Endothelial cell of umbilical vein (primary cell): ENCODE measurements around the gene CDC20B. TPM values are rescaled to one million over a fixed set of nuclear protein-coding genes. Genes with fewer than 3 reads are reported as not detected.

Source experiments
- BruUV-seq: library from RNA; stranded (reverse); fragments of 400-500 nt; replicated peaks from 2 replicates; lab custom pipeline; 2021; lab: Mats Ljungman, UMichigan
- CTCF ChIA-PET: fragments of 300-600, 350-600 bp; sonication (Branson Sonifier 250); formaldehyde crosslinking; loops from one replicate; lab custom pipeline; 2021; ENCODE audit warnings: antibody characterized with exemption, inconsistent platforms; lab: Charles Lee
- POLR2A ChIA-PET: fragments of 300-600, 350-600 bp; sonication (Branson Sonifier 250); formaldehyde crosslinking; loops from one replicate; lab custom pipeline; 2021; ENCODE audit warnings: antibody characterized with exemption, inconsistent platforms; lab: Charles Lee
- DNase-seq: peaks from one replicate; pipeline ENCODE4 v3.0.0-alpha.2; 2011; ENCODE audit warnings: low read depth, low spot score
- FAIRE-seq: peaks from 2 replicates; lab custom pipeline; 2011; peaks lifted over from hg19 to GRCh38; lab: Jason Lieb, UNC
- H2AFZ ChIP-seq: 2 replicates; pipeline ENCODE4 v1.6.0; 2012; ENCODE audit warnings: low read depth, low read length, control low read depth, inconsistent platforms
- H3K27ac ChIP-seq: 2 replicates; pipeline ENCODE4 v1.5.1; 2011; ENCODE audit warnings: low read depth, mild to moderate bottlenecking, control low read depth, low read length, moderate library complexity; ENCODE audit not compliant: insufficient read depth
- H3K27me3 ChIP-seq, 2 experiments: 2 replicates each; pipeline versions ENCODE4 v1.6.0 to v1.6.1; 2011; ENCODE audit warnings: low read length in 2 of 2, mixed read lengths in 1 of 2; ENCODE audit not compliant: control insufficient read depth in 2 of 2, insufficient read depth in 2 of 2
- H3K36me3 ChIP-seq, 2 experiments: 2 replicates in 1 of 2; 3 replicates in 1 of 2; pipeline ENCODE4 v1.5.1; 2011; ENCODE audit warnings: low read length in 2 of 2, mild to moderate bottlenecking in 1 of 2, moderate library complexity in 1 of 2; ENCODE audit not compliant: control insufficient read depth in 2 of 2, insufficient read depth in 2 of 2; ENCODE audit errors: extremely low read depth in 1 of 2
- H3K4me1 ChIP-seq: 3 replicates; pipeline ENCODE4 v1.5.1; 2011; ENCODE audit warnings: mild to moderate bottlenecking, low read length; ENCODE audit not compliant: control insufficient read depth, insufficient read depth; ENCODE audit errors: extremely low read depth
- H3K4me2 ChIP-seq: 2 replicates; pipeline ENCODE4 v1.6.1; 2011; ENCODE audit warnings: low read length, control low read depth, mixed read lengths; ENCODE audit not compliant: insufficient read depth
- H3K4me3 ChIP-seq, 3 experiments: fragments of 200-600 bp in 1 of 3; sonication (generic), shearing (Covaris generic) in 1 of 3; replicated peaks in 1 of 3; 2 replicates each; pipeline ENCODE4 v1.5.1; 2011 to 2016; ENCODE audit warnings: control low read depth in 3 of 3, low read length in 3 of 3, mild to moderate bottlenecking in 2 of 3, inconsistent platforms in 1 of 3, low read depth in 1 of 3, moderate library complexity in 1 of 3; ENCODE audit not compliant: insufficient read depth in 1 of 3
- H3K79me2 ChIP-seq: 2 replicates; pipeline ENCODE4 v1.6.0; 2012; ENCODE audit warnings: low read length, inconsistent platforms; ENCODE audit not compliant: control insufficient read depth, insufficient read depth
- H3K9ac ChIP-seq: replicated peaks from 2 replicates; pipeline ENCODE3; 2011; ENCODE audit warnings: low read length, control low read depth; ENCODE audit not compliant: insufficient read depth; ENCODE audit errors: extremely low read depth
- H3K9me1 ChIP-seq: replicated peaks from 3 replicates; pipeline ENCODE4 v1.6.0; 2011; ENCODE audit warnings: mild to moderate bottlenecking, low read length; ENCODE audit not compliant: control insufficient read depth, insufficient read depth; ENCODE audit errors: extremely low read depth
- H3K9me3 ChIP-seq: replicated peaks from 2 replicates; pipeline ENCODE4 v1.5.1; 2012; ENCODE audit warnings: low read length, inconsistent platforms; ENCODE audit not compliant: control insufficient read depth, insufficient read depth
- H4K20me1 ChIP-seq: replicated peaks from 2 replicates; pipeline ENCODE3; 2011; ENCODE audit warnings: mild to moderate bottlenecking, low read length; ENCODE audit not compliant: control insufficient read depth, insufficient read depth; ENCODE audit errors: extremely low read depth
- EZH2 ChIP-seq: IDR thresholded peaks from 2 replicates; pipeline ENCODE4 v1.6.1; 2012; ENCODE audit warnings: borderline replicate concordance, low read depth, mild to moderate bottlenecking, moderate library complexity, low read length, inconsistent platforms; ENCODE audit not compliant: severe bottlenecking
- FOS ChIP-seq: IDR thresholded peaks from 2 replicates; pipeline ENCODE4 v1.6.1; 2011; ENCODE audit warnings: mild to moderate bottlenecking, low read length, moderate library complexity, borderline replicate concordance; ENCODE audit not compliant: insufficient read depth
- GATA2 ChIP-seq: IDR thresholded peaks from 2 replicates; pipeline ENCODE4 v1.7.0; 2011; ENCODE audit warnings: low read depth, mild to moderate bottlenecking, moderate library complexity, mixed read lengths, low read length; ENCODE audit not compliant: insufficient read length, insufficient read depth
- JUN ChIP-seq: IDR thresholded peaks from 2 replicates; pipeline ENCODE4 v1.6.1; 2011; ENCODE audit warnings: borderline replicate concordance, low read depth; ENCODE audit not compliant: insufficient read length, insufficient read depth
- MYC ChIP-seq: IDR thresholded peaks from one replicate; pipeline ENCODE4 v1.6.1; 2011; ENCODE audit warnings: mild to moderate bottlenecking, low read depth, low read length
- POLR2A ChIP-seq: IDR thresholded peaks from 2 replicates; pipeline ENCODE4 v1.6.1; 2012; ENCODE audit warnings: low read depth, mild to moderate bottlenecking, control low read depth, low read length
- POLR2AphosphoS5 ChIP-seq: IDR thresholded peaks from 2 replicates; pipeline ENCODE4 v1.6.1; 2012; ENCODE audit warnings: low read depth, mild to moderate bottlenecking, control low read depth, low read length, moderate library complexity; ENCODE audit not compliant: insufficient read depth
- dilution Hi-C: fragments of 300-500 bp; cut with MboI; formaldehyde crosslinking; loops from one replicate; pipeline ENCODE4 v1.15.0; 2019; ENCODE audit warnings: low sequenced_read_pairs; ENCODE audit not compliant: extremely low pct_ligation_motif_present
- intact Hi-C: fragments of 100-400 bp; cut with micrococcal nuclease; formaldehyde crosslinking; loops from one replicate; pipeline ENCODE4 v1.10.0; 2022
- polyA plus RNA-seq, 4 experiments: library from polyadenylated mRNA; depleted of rRNA in 3 of 4; stranded (reverse) in 3 of 4; unstranded in 1 of 4; fragments of >200 nt; gene quantifications; 2 replicates each; pipeline versions ENCODE4 v1.2.1 to v1.2.3, GENCODE V29; 2011 to 2012; ENCODE audit warnings: missing spikeins in 1 of 4
- total RNA-seq: library from RNA; stranded (reverse); gene quantifications from 2 replicates; pipeline ENCODE4 v1.2.3, GENCODE V29; 2021
- TF ChIP-seq, protein P1 (sequence below): IDR thresholded peaks from 2 replicates; pipeline ENCODE4 v1.6.1; 2011; ENCODE audit not compliant: insufficient read depth, insufficient read length
- TF ChIP-seq, protein P2 (sequence below), 2 donors: IDR thresholded peaks; 1 replicate in 1 of 2; 2 replicates in 1 of 2; pipeline ENCODE4 v1.5.1; 2011; ENCODE audit warnings: low read length in 2 of 2, mild to moderate bottlenecking in 2 of 2, moderate library complexity in 2 of 2, control low read depth in 1 of 2, inconsistent platforms in 1 of 2, low read depth in 1 of 2; ENCODE audit not compliant: insufficient read depth in 1 of 2; ENCODE audit errors: extremely low read depth in 1 of 2

The CDC20B gene
- total and polyA plus RNA-seq, 2 donors (not counting 3 experiments of a cell fraction or from before 2014, with no cell fraction given): 0.22 TPM

- no peaks in the 10 kb centered on the region for H3K9me3 ChIP-seq
- no peak overlapping the region for H3K4me3 ChIP-seq
- intact Hi-C loops (no loop called here), dilution Hi-C loops (no loop called here)
- H3K27ac ChIP-seq: no peak overlapping the region
- no peaks in the 10 kb centered on the region for H3K27me3 ChIP-seq
- H2AFZ ChIP-seq: no peak overlapping the region
- H3K9me1 ChIP-seq: no peaks in the 10 kb centered on the region
- FAIRE-seq (no peak), DNase-seq (no peak)
- no peaks in the 10 kb centered on the region for H4K20me1 ChIP-seq
- H3K79me2 ChIP-seq: no peaks in the 10 kb centered on the region
- POLR2A ChIA-PET: no interaction called here
- no peaks in the 10 kb centered on the region for H3K4me1 ChIP-seq
- H3K4me2 ChIP-seq: no peak overlapping the region
- CTCF ChIA-PET: interaction anchor here (1.2 kb wide), 1 partner anchor 179 kb away, joined by 3 read pairs; no protein-coding TSS in a partner anchor
- H3K9ac ChIP-seq: no peak overlapping the region
- H3K36me3 ChIP-seq: no peaks in the 10 kb centered on the region
- no peak for TF ChIP-seq JUN
- TF ChIP-seq MYC: no peak
- TF ChIP-seq, protein P1, sequence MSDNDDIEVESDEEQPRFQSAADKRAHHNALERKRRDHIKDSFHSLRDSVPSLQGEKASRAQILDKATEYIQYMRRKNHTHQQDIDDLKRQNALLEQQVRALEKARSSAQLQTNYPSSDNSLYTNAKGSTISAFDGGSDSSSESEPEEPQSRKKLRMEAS: no peak
- TF ChIP-seq POLR2AphosphoS5: no peak
- TF ChIP-seq EZH2: no peak
- TF ChIP-seq FOS: no peak
- no peak for TF ChIP-seq GATA2
- no peak for TF ChIP-seq POLR2A
- TF ChIP-seq, protein P2, sequence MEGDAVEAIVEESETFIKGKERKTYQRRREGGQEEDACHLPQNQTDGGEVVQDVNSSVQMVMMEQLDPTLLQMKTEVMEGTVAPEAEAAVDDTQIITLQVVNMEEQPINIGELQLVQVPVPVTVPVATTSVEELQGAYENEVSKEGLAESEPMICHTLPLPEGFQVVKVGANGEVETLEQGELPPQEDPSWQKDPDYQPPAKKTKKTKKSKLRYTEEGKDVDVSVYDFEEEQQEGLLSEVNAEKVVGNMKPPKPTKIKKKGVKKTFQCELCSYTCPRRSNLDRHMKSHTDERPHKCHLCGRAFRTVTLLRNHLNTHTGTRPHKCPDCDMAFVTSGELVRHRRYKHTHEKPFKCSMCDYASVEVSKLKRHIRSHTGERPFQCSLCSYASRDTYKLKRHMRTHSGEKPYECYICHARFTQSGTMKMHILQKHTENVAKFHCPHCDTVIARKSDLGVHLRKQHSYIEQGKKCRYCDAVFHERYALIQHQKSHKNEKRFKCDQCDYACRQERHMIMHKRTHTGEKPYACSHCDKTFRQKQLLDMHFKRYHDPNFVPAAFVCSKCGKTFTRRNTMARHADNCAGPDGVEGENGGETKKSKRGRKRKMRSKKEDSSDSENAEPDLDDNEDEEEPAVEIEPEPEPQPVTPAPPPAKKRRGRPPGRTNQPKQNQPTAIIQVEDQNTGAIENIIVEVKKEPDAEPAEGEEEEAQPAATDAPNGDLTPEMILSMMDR (IDR thresholded peaks at IDR 0.05; ENCODE audit: extremely low read depth in 1 of 2, insufficient read depth in 1 of 2, low read depth in 1 of 2, low read length in 2 of 2): no peak
- BruUV-seq: no TSS peak
Observed at GRCh38 chr5:55123365-55123764, 49.6 kb downstream of the CDC20B start.
